D341Med (cell line): Measurements from ENCODE around the gene OR2H1.

Experiments
- DNase-seq: peaks from one replicate; pipeline ENCODE4 v3.0.0; 2012; ENCODE audit warnings: low spot score

Gene OR2H1

GRCh38 chr6:29483735-29484134, 26.8 kb downstream of the OR2H1 start:
- no peak for DNase-seq

- no peak for DNase-seq
Observed at GRCh38 chr6:29486577-29486976, 29.6 kb downstream of the OR2H1 start.

GRCh38 chr6:29487131-29487530, 30.2 kb downstream of the OR2H1 start:
- no peak for DNase-seq

GRCh38 chr6:29487660-29488059, 30.7 kb downstream of the OR2H1 start, which contains the start of gene MAS1L:
Gene MAS1L, minus strand, starts transcription at chr6:29487956. Its CDS starts 54 bp downstream, at chr6:29487902.
- DNase-seq = no peak

GRCh38 chr6:29488874-29489273, 31.9 kb downstream of the OR2H1 start:
- DNase-seq = no peak

GRCh38 chr6:29489286-29489685, 32.3 kb downstream of the OR2H1 start:
- DNase-seq = no peak

GRCh38 chr6:29490055-29490454, 33.1 kb downstream of the OR2H1 start:
- no peak for DNase-seq

GRCh38 chr6:29490552-29490951, 33.6 kb downstream of the OR2H1 start:
- no peak for DNase-seq

- no peak for DNase-seq
Observed at GRCh38 chr6:29491574-29491973, 34.6 kb downstream of the OR2H1 start.

- no peak for DNase-seq
Observed at GRCh38 chr6:29493261-29493660, 36.3 kb downstream of the OR2H1 start.

- DNase-seq = no peak
Observed at GRCh38 chr6:29494131-29494530, 37.2 kb downstream of the OR2H1 start.

GRCh38 chr6:29495571-29495970, 38.6 kb downstream of the OR2H1 start:
- DNase-seq = no peak

GRCh38 chr6:29496961-29497360, 40.0 kb downstream of the OR2H1 start:
- no peak for DNase-seq

GRCh38 chr6:29499704-29500103, 42.7 kb downstream of the OR2H1 start:
- no peak for DNase-seq

- DNase-seq = no peak
Observed at GRCh38 chr6:29500594-29500993, 43.6 kb downstream of the OR2H1 start.

- no peak for DNase-seq
Observed at GRCh38 chr6:29501106-29501505, 44.2 kb downstream of the OR2H1 start.

GRCh38 chr6:29502181-29502580, 45.2 kb downstream of the OR2H1 start:
- no peak for DNase-seq

- no peak for DNase-seq
Observed at GRCh38 chr6:29502597-29502996, 45.6 kb downstream of the OR2H1 start.

- DNase-seq = no peak
Observed at GRCh38 chr6:29504961-29505360, 48.0 kb downstream of the OR2H1 start.

- no peak for DNase-seq
Observed at GRCh38 chr6:29505808-29506207, 48.9 kb downstream of the OR2H1 start.

- DNase-seq = no peak
Observed at GRCh38 chr6:29506446-29507067, 49.6 kb downstream of the OR2H1 start.

GRCh38 chr6:29507319-29507718, 50.4 kb downstream of the OR2H1 start:
- DNase-seq = no peak

- DNase-seq = no peak
Observed at GRCh38 chr6:29509239-29509638, 52.3 kb downstream of the OR2H1 start.

GRCh38 chr6:29509711-29510110, 52.8 kb downstream of the OR2H1 start:
- DNase-seq = no peak

- DNase-seq = no peak
Observed at GRCh38 chr6:29510202-29510601, 53.2 kb downstream of the OR2H1 start.
